ENCODE data around the gene ASB1.

ASB1 gene

DNA sequence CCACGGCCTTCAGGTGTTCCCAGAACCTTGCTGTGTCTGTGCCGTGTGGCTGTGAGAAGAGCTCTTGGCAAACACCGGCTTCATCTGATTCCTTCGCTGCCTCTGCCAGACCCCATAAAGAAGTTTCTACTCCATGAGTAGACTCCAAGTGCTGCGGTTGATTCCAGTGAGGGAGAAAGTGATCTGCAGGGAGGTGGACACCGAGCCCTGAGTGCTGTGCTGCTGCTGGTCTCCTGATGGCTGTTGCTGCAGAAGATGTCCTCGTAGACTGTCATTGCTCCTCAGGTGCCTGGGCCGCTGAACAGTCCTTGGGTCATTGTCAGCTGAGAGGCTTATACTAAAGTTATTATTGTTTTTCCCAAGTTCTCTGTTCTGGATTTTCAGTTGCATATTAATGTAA lies 19.6 kb downstream of the ASB1 start:
- no peak for DNase-seq

DNA sequence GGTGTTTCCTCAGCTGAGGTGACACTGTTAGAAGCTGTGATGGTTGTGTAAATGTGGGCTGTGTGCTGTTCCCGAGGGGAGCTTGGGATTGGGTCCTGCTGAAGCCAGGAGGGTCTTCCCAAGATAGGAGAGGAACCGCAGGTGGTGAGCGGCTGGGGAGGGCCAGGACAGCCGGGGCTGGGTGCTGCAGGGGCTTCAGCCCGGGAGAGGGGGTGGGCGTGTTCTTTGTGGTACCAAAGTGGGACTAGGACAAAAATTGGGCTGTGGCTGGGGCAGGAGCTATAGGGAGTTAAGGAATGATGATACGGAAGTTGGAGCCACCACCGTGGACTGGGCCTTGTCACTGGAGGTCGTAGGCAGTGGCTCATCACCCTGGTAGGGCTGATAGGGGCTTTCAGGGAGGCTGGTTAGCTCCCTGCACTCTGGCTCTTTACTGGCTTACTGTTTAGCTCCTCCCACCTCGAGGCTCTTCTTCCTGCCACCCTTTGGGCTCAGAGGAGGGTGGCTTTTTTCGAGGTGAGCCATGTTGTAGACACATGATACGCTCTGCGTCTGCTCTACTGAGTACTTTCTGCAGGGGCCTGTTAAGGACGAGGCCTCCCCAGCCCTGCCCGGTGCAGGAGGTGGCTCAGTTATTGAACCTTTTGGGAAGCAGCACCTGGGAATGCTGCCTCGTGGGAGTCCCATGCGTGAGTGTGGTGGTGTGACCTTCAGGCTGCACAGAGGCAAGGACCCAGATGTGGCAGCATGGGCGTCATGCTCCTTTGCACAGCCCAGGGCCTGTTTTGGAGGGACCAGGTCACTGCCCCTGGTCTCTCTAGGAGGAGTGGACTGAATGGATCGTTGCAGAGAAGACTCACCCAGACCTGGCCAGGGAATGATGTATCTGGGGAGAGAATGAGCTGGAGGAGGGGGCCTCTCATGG lies 21.6 kb downstream of the ASB1 start:
- DNase-seq = no peak

GRCh38 chr2:238449241-238449640 lies 22.5 kb downstream of the ASB1 start:
- DNase-seq = no peak

GRCh38 chr2:238449909-238450417 lies 23.2 kb downstream of the ASB1 start:
- DNase-seq = no peak

GRCh38 chr2:238450440-238450861 lies 23.7 kb downstream of the ASB1 start:
- DNase-seq = no peak

DNA sequence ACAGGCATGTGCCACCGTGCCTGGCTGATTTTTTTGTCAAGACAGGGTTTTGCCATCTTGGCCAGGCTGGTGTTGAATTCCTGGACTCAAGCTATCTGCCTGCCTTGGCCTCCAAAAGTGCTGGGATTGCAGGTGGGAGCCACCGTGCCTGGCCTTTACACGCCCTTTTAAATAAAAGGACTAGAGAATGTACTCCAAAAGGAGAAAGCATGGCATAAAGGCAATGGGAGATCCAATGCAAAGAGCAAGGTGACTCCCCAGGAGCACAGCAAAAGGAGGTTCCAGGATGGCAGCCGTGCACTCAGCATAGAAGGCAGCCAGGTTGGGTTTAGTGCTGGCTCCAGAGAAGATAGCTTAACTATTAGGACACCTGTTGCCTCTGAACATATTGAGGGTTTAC lies 27.1 kb downstream of the ASB1 start:
- DNase-seq = no peak

DNA sequence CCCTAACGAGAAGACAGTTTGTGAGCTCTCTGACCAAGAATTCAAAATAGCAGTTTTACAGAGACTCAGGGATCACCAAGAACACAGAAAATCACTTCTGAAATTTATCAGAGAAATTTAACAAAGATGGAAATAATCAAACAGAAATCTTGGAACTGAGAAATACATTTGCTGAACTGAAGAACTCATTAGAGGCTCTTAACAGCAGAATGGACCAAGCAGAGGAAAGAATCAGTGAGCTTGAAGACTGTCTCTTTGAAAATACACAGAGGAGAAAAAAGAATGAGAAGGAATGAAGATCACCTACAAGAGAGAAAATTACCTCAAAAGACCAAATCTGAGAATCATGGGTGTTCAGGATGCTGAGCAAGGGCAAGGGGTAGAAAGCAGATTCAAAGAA lies 29.7 kb downstream of the ASB1 start:
- no peak for DNase-seq

GRCh38 chr2:238456970-238457926 lies 30.5 kb downstream of the ASB1 start:
- DNase-seq = no peak

- DNase-seq = no peak
These were observed 31.2 kb downstream of the ASB1 start for GRCh38 chr2:238457927-238458324.

GRCh38 chr2:238458651-238459050 lies 31.9 kb downstream of the ASB1 start:
- DNase-seq = no peak

GRCh38 chr2:238459081-238459629 lies 32.4 kb downstream of the ASB1 start:
- peak; percentile 38 for DNase-seq

- no peak for DNase-seq
These were observed 34.3 kb downstream of the ASB1 start for GRCh38 chr2:238461051-238461450.

- no peak for DNase-seq
These were observed 34.8 kb downstream of the ASB1 start for GRCh38 chr2:238461491-238461890.

GRCh38 chr2:238461916-238462315 lies 35.2 kb downstream of the ASB1 start:
- DNase-seq = no peak

- DNase-seq = no peak
These were observed 36.2 kb downstream of the ASB1 start for GRCh38 chr2:238462782-238463396.

DNA sequence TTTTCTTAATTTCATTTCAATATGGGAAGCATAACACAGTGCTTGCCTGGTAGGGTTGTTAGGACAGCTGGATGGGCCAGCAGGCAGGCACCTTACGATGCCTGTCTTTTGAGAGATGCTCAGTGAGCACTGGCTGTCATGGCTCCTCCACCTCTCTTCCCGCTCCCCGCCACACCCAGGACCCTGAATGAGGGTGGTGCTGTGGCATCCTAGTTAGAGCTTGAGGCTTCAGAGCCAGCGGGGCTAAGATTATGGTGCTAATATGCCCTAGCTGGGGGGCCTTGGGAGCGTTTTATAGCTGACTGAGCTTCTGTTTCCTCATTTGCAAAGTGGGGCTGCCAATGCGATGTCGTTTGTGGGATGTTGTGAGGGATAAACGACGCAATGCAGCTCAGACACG lies 37.7 kb downstream of the ASB1 start:
- DNase-seq = no peak

- DNase-seq = no peak
These were observed 38.9 kb downstream of the ASB1 start for GRCh38 chr2:238465487-238466242.

- no peak for DNase-seq
These were observed 39.6 kb downstream of the ASB1 start for GRCh38 chr2:238466243-238466756.

DNA sequence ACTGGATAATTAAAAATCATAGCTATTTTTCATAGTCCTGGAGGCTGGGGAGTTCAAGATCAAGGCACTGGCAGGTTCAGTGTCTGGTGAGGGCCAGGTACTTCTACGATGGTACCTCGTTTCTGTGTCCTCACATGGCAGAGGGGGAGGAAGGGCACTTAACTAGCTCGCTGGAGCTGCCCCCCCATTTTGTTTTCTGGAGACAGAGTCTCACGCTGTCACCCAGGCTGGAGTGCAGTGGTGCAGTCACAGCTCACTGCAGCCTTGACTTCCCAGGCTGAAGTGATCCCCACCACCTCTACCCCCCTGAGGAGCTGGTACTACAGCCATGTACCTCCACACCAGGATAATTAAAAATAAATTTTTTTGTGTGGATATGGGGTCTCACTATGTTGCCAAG lies 40.3 kb downstream of the ASB1 start:
- no peak for DNase-seq

GRCh38 chr2:238467792-238468191 lies 41.1 kb downstream of the ASB1 start:
- no peak for DNase-seq

DNA sequence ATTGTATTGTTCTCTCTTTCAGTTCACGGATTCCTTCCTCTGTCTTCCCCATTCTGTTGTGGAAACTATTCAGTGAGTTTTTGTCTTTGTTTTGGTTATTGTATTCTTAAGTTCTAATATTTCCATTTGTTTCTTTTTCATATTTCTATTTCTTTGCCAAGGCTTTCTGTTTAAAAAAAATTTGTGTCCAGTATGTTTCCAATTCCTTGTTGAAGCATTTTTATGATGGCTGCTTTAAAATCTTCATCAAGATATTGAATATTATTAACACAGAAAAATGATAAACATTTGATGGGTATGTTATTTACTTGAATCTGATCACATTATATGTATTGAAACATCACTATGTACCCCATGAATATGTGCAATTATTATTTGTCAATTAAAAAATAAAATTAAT lies 42.4 kb downstream of the ASB1 start:
- DNase-seq = no peak

- no peak for DNase-seq
These were observed 46.3 kb downstream of the ASB1 start for GRCh38 chr2:238473014-238473413.

Measured in islet precursor cell (in vitro differentiated cells).